Mucosa of rectum (tissue), 2 donors: ENCODE data around the gene CTAGE1.

Experiments used
- H3K27ac ChIP-seq, 2 donors: one replicate each; pipeline ENCODE4 v1.7.0; 2013; ENCODE audit warnings: inconsistent platforms in 2 of 2, low read depth in 2 of 2, low read length in 2 of 2
- H3K27me3 ChIP-seq, 2 donors: one replicate each; pipeline ENCODE4 v1.7.0; 2013; ENCODE audit warnings: low read length in 2 of 2; ENCODE audit not compliant: control insufficient read depth in 2 of 2, insufficient read depth in 2 of 2
- H3K36me3 ChIP-seq, 2 donors: one replicate each; pipeline ENCODE4 v1.7.0; 2013; ENCODE audit warnings: low read length in 2 of 2; ENCODE audit not compliant: control insufficient read depth in 2 of 2, insufficient read depth in 2 of 2
- H3K4me1 ChIP-seq, 2 donors: one replicate each; pipeline ENCODE4 v1.7.0; 2013; ENCODE audit warnings: low read length in 2 of 2, mild to moderate bottlenecking in 1 of 2; ENCODE audit not compliant: control insufficient read depth in 2 of 2, insufficient read depth in 2 of 2
- H3K4me3 ChIP-seq, 2 donors: one replicate each; pipeline ENCODE4 v1.7.0; 2013; ENCODE audit warnings: low read length in 2 of 2
- H3K9ac ChIP-seq, 2 donors: one replicate each; pipeline ENCODE4 v1.7.0; 2013; ENCODE audit warnings: low read length in 2 of 2, low read depth in 1 of 2, mild to moderate bottlenecking in 1 of 2
- H3K9me3 ChIP-seq, 2 donors: one replicate each; pipeline ENCODE4 v1.7.0; 2013; ENCODE audit warnings: low read length in 2 of 2; ENCODE audit not compliant: control insufficient read depth in 2 of 2
- donor health status: healthy.
- donor health status: Normal muscosa, but diverticular disease.

The CTAGE1 gene

DNA sequence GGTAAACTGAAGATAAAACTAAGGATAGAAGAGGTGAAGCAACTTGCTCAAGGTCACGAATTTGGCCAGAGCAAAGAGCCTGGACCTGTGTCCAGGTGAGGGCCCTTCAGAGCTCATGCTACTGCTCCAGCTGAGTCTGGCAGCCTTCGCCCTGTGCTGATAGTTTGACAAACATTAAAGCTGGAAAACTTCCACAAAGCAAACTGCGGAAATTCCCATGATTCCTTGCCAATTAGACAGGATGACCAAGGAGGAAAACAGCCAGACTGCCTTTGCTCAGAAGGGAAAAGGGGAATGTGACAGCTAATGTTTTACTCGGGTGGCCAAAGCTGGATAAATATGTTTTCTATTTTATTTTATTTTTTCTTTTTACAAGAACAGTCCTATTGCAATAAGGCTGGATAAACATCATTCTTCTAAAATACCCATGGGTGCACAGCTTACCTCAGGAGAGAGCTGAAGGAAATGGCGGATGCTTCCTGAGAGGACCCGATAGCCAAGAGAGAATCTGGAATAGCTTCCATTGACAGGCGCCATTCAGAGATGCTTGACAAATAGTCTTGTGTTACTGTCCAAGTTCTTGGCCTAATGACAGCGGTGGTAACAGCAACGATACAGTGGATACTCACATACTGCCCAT lies 5.3 kb upstream of the CTAGE1 start:
- Histone ChIP-seq H3K4me3 (no peak overlapping the region), H3K4me1 (no peaks in the 10 kb centered on the region), H3K9ac (no peak overlapping the region), H3K36me3 (no peaks in the 10 kb centered on the region), H3K27ac (no peak overlapping the region), H3K9me3 (no peaks in the 10 kb centered on the region), H3K27me3 (no peaks in the 10 kb centered on the region)

DNA sequence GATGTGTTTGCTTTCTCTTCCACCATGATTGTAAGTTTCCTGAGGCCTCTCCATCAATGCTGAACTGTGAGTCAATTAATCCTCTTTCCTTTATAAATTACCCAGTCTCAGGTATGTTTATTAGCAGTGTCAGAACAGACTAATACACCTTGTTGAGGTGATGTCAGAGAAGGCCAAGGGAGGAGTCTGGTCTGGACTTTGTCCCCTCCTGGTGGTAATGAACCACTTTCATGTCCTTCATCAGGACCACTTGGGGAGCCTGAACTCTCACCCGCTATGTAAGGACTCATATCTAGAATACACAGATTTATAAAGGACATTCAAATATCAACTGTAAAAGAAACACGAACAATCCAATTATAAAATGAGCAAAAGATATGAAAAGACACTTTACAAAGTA lies 2.9 kb upstream of the CTAGE1 start:
- Histone ChIP-seq H3K27me3 (no peaks in the 10 kb centered on the region), H3K36me3 (no peaks in the 10 kb centered on the region), H3K9me3 (no peaks in the 10 kb centered on the region), H3K27ac (no peak overlapping the region), H3K4me3 (no peak overlapping the region), H3K4me1 (no peaks in the 10 kb centered on the region), H3K9ac (no peak overlapping the region)

DNA sequence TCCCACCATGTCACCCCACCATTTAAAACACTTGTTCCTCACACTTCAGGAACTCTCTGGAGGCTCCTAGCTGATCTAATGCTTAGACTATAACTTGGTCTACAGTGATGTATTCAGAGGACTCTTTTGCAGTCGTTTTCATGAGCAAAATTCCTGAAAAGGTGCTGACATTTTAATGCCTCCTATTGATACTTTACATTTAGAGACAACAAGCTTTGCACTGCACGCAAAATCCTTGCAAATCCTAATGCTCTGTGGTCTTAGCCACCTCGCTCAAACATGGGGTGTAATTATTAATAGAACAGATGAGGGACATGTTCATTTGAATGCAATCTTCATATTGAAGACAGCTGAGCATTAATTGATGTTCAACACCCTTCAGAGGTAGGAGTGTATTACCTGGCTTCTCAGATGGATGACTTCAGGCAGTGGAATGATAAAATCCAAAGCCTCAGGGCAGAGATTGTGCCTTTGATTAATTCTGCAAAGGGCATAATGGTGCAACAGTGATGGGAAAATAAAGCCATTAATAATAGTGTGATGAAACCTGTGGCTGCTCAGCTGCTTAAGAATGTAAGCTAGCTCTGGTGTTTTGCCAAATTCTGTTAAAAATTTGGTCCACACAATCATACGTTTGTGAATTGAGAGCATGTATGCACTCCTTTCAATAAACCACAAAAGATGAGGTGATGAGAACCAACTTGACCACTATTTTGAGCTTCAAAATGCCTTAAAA lies 5.4 kb downstream of the CTAGE1 start:
- no peaks in the 10 kb centered on the region for H3K27me3 ChIP-seq
- no peak overlapping the region for H3K27ac ChIP-seq
- H3K4me1 ChIP-seq, result no peaks in the 10 kb centered on the region
- H3K9ac ChIP-seq, result no peak overlapping the region
- H3K36me3 ChIP-seq, result no peaks in the 10 kb centered on the region
- H3K4me3 ChIP-seq, result no peak overlapping the region
- no peaks in the 10 kb centered on the region for H3K9me3 ChIP-seq

DNA sequence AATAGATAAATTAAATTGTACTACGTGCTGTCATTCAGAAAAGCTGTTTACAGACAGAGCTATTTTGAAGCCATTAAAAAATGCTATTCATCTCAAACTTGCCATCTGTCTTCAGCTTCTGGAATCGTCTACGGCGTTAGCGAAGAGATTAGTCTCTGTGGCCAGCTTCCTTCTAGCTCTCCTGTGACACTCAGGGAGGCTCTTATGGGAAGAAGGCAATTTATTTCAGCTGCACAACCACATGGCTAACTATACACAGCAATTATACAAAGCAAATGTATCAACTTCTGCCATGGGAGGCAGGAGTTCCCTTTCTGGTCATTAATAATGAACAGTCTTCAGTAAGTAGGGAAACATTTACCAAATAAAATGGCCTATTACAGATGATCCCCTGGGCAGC lies 6.3 kb downstream of the CTAGE1 start:
- no peak overlapping the region for H3K27ac ChIP-seq
- H3K9me3 ChIP-seq, result no peaks in the 10 kb centered on the region
- H3K4me3 ChIP-seq, result no peak overlapping the region
- no peaks in the 10 kb centered on the region for H3K27me3 ChIP-seq
- H3K9ac ChIP-seq, result no peak overlapping the region
- no peaks in the 10 kb centered on the region for H3K4me1 ChIP-seq
- no peaks in the 10 kb centered on the region for H3K36me3 ChIP-seq

DNA sequence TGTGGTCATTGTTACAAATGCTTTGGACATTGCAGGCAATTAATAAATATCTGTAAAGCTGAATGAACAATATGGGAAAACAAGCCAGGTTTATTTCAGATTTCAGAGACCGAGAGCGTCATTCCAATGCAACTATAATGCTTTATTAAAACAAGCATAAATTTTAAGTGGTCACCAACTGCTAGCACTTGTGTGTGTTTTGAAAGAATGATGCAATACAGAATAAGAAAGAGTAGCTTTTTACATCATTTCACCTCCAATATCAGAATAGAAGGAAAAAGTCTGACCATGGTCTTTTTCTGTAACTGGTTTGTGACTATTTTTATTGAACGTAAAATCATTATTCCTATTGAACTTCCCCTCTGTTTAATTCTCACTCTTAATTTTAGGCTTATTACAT lies 7.6 kb downstream of the CTAGE1 start:
- Histone ChIP-seq H3K27me3 (no peaks in the 10 kb centered on the region), H3K4me3 (no peak overlapping the region), H3K4me1 (no peaks in the 10 kb centered on the region)

DNA sequence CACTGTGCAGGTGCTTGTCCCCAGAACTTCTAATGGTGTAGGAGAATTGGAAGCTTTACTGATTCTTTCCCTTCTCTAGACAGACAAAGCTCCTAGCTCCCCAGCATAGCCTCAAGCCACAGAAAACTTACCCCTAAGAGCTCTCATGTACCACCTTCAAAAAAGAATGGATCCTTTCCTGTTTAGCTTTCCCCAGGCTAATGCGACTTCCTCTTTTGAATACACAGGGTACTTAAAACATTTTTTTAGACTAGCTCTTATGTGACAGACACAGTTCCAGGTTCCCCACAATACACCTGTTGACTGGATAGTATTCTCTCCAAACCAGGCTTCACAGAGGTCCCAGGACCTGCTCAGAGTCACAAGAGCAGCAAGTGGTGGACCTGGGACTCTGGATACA lies 8.3 kb downstream of the CTAGE1 start:
- Histone ChIP-seq H3K27ac (no peak overlapping the region), H3K36me3 (no peaks in the 10 kb centered on the region), H3K4me1 (no peaks in the 10 kb centered on the region), H3K9ac (no peak overlapping the region), H3K4me3 (no peak overlapping the region), H3K9me3 (peaks cover 0 to 5% of the 10 kb centered on the region in 2 donors), H3K27me3 (no peaks in the 10 kb centered on the region)

More for the DNA sequence above, 7.6 kb downstream of the CTAGE1 start:
- Histone ChIP-seq H3K9ac (no peak overlapping the region), H3K9me3 (peaks cover 0 to 3% of the 10 kb centered on the region in 2 donors), H3K27ac (no peak overlapping the region), H3K36me3 (no peaks in the 10 kb centered on the region)

DNA sequence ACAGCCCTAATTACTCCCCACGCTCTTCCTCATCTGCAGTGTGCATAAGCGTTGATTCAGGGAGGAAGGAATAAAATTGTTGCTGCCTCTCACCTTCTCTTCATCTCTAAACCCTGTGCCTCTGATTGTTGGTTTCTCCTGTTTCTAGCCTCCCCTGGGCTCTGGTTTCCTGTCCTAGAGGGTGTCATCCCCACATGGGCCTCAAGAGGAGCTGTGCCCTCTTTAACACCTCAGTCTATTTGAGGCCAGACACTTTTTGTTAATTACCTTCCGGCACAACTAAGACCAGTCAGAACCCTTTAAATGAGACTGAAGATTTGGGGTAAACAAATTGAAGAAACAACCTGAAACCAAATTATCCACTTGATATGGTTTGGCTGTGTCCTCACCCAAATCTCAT lies 9.7 kb downstream of the CTAGE1 start:
- H3K9ac ChIP-seq, result no peak overlapping the region
- H3K9me3 ChIP-seq, result peaks cover 0 to 5% of the 10 kb centered on the region in 2 donors
- no peaks in the 10 kb centered on the region for H3K36me3 ChIP-seq
- H3K27ac ChIP-seq, result no peak overlapping the region
- H3K4me3 ChIP-seq, result no peak overlapping the region
- H3K27me3 ChIP-seq, result no peaks in the 10 kb centered on the region
- H3K4me1 ChIP-seq, result no peaks in the 10 kb centered on the region

DNA sequence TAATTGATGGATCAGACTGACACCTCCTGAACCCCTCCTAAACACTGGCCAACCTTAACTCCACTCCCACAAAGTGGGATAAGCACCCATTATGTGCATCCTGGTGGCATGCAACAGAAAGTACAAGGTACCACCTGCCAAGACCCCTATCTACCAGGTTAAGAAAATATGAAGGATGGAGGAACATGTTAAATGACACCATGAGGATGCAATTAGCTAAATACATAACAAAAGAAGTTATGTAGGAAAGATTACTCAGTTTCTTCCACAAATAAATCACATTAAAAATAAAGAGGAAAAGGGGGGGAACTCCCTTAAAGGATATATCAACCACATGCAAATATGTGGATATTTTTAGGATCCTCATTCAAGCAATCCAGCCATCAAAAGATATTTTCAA lies 12.6 kb downstream of the CTAGE1 start:
- Histone ChIP-seq H3K4me1 (no peaks in the 10 kb centered on the region), H3K9me3 (peaks cover 0 to 5% of the 10 kb centered on the region in 2 donors), H3K36me3 (no peaks in the 10 kb centered on the region), H3K4me3 (no peak overlapping the region), H3K27ac (no peak overlapping the region), H3K27me3 (no peaks in the 10 kb centered on the region), H3K9ac (no peak overlapping the region)

DNA sequence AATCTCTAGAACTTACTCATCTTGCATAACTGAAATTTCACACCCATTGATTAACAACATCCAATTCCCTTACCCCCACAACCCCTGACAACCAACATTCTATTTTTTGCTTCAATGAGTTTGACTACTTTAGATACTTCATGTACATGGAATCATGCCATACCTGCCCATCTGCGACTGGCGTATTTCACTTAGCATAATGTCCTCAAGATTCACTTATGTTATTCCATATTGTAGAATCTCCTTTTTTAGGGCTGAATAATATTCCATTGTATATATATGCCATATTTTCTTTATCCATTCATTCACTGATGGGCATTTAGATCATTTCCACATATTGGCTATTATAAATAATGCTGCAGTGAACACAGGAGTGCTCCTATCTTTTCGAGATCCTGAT lies 13.8 kb downstream of the CTAGE1 start:
- no peaks in the 10 kb centered on the region for H3K4me1 ChIP-seq
- no peak overlapping the region for H3K4me3 ChIP-seq
- peaks cover 0 to 5% of the 10 kb centered on the region in 2 donors for H3K9me3 ChIP-seq
- H3K36me3 ChIP-seq, result no peaks in the 10 kb centered on the region
- no peak overlapping the region for H3K9ac ChIP-seq
- H3K27me3 ChIP-seq, result no peaks in the 10 kb centered on the region
- H3K27ac ChIP-seq, result no peak overlapping the region

DNA sequence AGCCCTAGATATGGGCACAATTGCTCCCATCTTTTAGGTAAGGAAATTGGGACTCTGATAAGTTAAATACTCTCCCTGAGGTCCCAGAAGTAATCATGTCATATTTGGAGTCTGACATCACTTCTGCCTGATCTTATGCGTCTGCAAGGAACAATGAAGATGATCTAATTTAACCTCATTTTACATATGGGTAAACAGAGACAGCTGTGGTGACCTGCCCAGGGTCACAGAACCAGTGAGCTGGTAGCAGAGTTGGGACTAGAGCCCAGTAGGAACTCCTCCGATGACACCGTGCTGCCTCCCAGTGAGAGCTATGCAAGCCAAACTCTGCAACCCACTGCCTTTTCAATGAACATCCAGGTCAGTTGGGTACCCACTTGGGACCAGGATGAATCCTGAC lies 17.8 kb downstream of the CTAGE1 start:
- Histone ChIP-seq H3K4me1 (no peaks in the 10 kb centered on the region), H3K36me3 (no peaks in the 10 kb centered on the region), H3K27me3 (no peaks in the 10 kb centered on the region), H3K27ac (no peak overlapping the region), H3K9ac (no peak overlapping the region), H3K4me3 (no peak overlapping the region), H3K9me3 (peaks cover 0 to under 1% of the 10 kb centered on the region in 2 donors)
